ENCODE data around the gene ARCN1.

DNA sequence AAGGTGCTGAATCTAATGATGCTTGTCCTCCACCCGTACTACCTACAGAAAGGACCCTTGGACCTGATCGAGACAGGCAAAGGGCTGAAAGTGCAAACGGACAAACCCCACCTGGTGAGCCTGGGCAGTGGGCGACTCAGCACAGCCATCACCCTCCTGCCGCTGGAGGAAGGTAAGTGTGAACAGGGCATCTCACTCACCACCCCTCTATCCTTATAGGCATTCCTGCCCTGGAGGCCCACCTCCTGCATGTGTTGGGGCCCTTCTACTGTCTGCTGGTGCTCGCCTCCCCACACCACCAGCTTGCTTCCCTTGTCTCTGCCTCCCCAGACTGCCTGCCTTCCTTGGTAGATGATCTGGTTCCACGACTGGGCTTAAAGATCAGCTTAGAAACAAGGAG is 42.3 kb downstream of the ARCN1 start:
- TF ChIP-seq TAF1 (IDR thresholded peaks at IDR 0.05; ENCODE audit: borderline replicate concordance, low read depth, low read length) (no peak), POLR2AphosphoS5 (IDR thresholded peaks at IDR 0.05; ENCODE audit: low read depth, low read length) (no peak), POLR2A (IDR thresholded peaks at IDR 0.05; ENCODE audit: low read depth, low read length) (no peak)
